BJ (cell line): ENCODE measurements around the gene KRR1. TPM values are rescaled to one million over a fixed set of nuclear protein-coding genes. Genes with fewer than 3 reads are reported as not detected.
A peak's percentile ranks its signal among the peaks of the same experiment; 100 is the strongest.
"Not testable (repeated sequence)": the region's sequence is repeated elsewhere in the genome, so short reads cannot be mapped to it uniquely, and the experiment has no call there.

Experiments
- CTCF ChIA-PET: fragments of 350-600 bp; formaldehyde crosslinking; extraction: SDS; loops from one replicate; lab custom pipeline; 2021; ENCODE audit warnings: antibody characterized with exemption, inconsistent platforms; lab: Yijun Ruan, JAX
- POLR2A ChIA-PET: fragments of 300-600 bp; sonication (Branson Sonifier 250); formaldehyde crosslinking; extraction: SDS; loops from one replicate; lab custom pipeline; 2021; ENCODE audit warnings: antibody characterized with exemption; lab: Charles Lee
- DNase-seq: peaks from one replicate; pipeline ENCODE4 v3.0.0-alpha.2; 2011; ENCODE audit warnings: low read depth
- H3K27me3 ChIP-seq: 2 replicates; pipeline ENCODE4 v1.6.0; 2011; ENCODE audit warnings: low read length; ENCODE audit not compliant: control insufficient read depth, insufficient read depth
- H3K36me3 ChIP-seq: 2 replicates; pipeline ENCODE4 v1.5.1; 2011; ENCODE audit warnings: low read length; ENCODE audit not compliant: control insufficient read depth, insufficient read depth
- H3K4me3 ChIP-seq: 2 replicates; pipeline ENCODE4 v1.5.1; 2011; ENCODE audit warnings: low read depth, mild to moderate bottlenecking, control low read depth, low read length
- polyA plus RNA-seq: library from polyadenylated mRNA; depleted of rRNA; stranded (reverse); fragments of >200 nt; gene quantifications from 2 replicates; pipeline ENCODE4 v1.2.3, GENCODE V29; 2011
- TF ChIP-seq, protein P1 (sequence below): IDR thresholded peaks from 2 replicates; pipeline ENCODE4 v1.5.1; 2011; ENCODE audit warnings: low read depth, mild to moderate bottlenecking, control low read depth, inconsistent platforms, low read length, moderate library complexity; ENCODE audit not compliant: insufficient read depth

Gene KRR1
- polyA plus RNA-seq, 1 experiment = 10.4 TPM

DNA sequence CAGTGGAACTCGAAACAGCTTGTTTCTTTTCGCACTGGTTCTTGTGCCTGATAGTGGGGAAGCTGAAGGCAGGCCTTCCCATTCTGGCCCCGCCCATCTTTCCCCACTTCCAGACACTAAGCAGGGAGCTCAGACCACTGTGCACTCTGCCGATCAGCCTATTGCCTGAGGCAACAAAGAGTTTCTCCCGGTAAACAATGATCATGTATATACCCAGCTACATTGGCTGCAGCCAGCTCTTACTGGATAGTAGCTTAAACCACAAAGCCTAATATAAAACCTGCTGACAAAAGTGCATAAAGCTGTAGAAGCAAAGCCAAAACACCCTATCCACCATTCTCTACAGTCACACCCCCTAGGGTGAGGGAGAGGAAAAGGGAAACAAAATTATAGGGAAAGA is 55.6 kb downstream of the KRR1 start:
- Histone ChIP-seq H3K36me3 (no peaks in the 10 kb centered on the region), H3K4me3 (no peak overlapping the region), H3K27me3 (no peaks in the 10 kb centered on the region)
- CTCF ChIA-PET = interaction anchor here (0.6 to 1.3 kb wide), 4 partner anchors 10 to 29 kb away, joined by 3 to 5 read pairs (median 3); no protein-coding TSS in a partner anchor
- TF ChIP-seq, protein P1, sequence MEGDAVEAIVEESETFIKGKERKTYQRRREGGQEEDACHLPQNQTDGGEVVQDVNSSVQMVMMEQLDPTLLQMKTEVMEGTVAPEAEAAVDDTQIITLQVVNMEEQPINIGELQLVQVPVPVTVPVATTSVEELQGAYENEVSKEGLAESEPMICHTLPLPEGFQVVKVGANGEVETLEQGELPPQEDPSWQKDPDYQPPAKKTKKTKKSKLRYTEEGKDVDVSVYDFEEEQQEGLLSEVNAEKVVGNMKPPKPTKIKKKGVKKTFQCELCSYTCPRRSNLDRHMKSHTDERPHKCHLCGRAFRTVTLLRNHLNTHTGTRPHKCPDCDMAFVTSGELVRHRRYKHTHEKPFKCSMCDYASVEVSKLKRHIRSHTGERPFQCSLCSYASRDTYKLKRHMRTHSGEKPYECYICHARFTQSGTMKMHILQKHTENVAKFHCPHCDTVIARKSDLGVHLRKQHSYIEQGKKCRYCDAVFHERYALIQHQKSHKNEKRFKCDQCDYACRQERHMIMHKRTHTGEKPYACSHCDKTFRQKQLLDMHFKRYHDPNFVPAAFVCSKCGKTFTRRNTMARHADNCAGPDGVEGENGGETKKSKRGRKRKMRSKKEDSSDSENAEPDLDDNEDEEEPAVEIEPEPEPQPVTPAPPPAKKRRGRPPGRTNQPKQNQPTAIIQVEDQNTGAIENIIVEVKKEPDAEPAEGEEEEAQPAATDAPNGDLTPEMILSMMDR = no peak
- POLR2A ChIA-PET = interaction anchor here (1.0 kb wide), 1 partner anchor 24 kb away, joined by 4 read pairs; the partner anchor contains the start of gene GLIPR1
- DNase-seq = no peak

DNA sequence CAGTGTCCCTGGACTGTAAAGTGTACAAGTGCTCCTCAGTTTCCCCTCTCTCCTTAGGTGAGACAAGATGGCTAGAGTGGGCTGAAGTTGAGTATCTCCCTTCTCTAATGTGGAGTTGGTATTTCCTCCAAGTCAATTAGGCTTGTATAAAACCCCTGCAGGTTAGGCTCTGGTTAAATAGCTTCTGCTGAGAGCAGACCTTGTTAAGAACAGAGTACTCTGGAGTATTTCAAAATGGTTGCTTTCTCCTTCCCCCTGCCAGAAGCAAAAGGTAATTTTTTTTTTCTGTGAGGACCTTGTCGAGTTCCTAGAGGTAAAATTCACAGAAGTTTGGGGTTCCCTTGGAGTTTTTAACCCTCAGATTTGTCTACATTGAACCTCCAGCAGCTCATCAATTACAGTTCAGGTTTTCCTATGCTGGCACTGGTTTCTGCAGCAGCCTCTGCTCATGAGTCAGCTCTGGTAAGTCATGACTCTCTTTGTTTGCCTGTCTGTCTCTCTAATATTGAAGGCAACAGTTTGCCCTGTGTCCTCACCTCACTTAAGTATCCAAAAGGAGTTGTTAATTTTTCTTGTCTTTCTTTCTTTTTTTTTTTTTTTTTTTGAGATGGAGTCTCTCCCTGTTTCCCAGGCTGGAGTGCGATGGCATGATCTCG is 58.6 kb downstream of the KRR1 start:
- ChIA-PET POLR2A (no interaction called here), CTCF (interaction anchor here (1.0 kb wide), 1 partner anchor 120 kb away, joined by 3 read pairs; no protein-coding TSS in a partner anchor)
- Histone ChIP-seq H3K4me3 (no peak overlapping the region), H3K27me3 (no peaks in the 10 kb centered on the region), H3K36me3 (no peaks in the 10 kb centered on the region)
- DNase-seq = no peak
- TF ChIP-seq, protein P1 = no peak

DNA sequence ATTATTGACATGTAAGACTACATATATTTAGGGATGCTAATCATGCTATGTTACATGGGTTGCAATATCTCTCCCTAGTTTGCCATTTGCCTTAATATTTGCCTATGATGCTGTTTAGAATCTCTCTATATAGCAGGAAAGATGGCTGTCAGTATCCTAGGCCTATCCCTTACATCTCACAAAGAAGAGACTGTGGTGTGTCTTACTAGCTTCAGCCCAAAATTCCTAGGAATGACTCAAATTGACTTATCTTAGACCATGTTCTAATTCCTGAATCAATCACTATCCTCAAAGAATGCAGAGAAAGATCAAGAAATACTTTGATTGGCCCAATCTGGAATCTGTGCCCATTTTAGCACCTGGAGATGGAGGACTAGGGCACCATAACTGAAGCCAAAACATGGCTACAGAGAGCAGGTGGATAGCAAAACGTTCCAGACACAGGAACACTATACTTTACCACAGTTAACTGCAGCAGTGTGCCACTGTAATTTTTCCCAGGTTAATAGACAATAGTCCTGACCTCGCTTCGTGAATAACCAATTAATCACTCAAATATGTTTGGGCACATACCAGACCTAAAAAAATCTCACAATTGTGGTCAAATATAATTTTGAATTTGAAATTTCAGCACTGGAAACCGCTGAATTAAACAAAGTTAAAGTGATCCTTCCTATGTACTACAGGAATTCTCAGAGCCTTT is 63.6 kb downstream of the KRR1 start:
- Histone ChIP-seq H3K27me3 (no peaks in the 10 kb centered on the region), H3K36me3 (no peaks in the 10 kb centered on the region), H3K4me3 (no peak overlapping the region)
- no peak for DNase-seq
- CTCF ChIA-PET = no interaction called here
- POLR2A ChIA-PET = no interaction called here
- TF ChIP-seq, protein P1 = no peak

DNA sequence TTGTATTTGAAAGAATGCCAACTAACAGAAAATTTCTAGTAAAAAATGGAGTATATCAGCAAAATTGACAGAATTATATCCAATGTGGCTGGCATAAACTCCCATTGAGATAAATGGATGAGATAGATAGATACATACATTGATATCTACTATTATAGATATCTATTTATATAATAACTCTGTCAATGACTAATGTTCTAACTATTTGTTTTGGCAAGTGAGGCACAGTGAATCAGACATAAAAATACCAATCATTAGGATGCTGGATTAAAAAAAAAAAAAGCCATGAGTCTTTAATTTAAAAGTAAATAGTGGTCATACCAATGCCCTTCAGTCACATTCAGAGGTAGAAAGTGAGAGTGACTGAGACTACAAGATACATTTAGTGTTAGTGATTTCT is 64.6 kb downstream of the KRR1 start:
- CTCF ChIA-PET = interaction anchor here (0.6 to 1.6 kb wide), 2 partner anchors 56 to 70 kb away, joined by 3 to 7 read pairs; no protein-coding TSS in a partner anchor

DNA sequence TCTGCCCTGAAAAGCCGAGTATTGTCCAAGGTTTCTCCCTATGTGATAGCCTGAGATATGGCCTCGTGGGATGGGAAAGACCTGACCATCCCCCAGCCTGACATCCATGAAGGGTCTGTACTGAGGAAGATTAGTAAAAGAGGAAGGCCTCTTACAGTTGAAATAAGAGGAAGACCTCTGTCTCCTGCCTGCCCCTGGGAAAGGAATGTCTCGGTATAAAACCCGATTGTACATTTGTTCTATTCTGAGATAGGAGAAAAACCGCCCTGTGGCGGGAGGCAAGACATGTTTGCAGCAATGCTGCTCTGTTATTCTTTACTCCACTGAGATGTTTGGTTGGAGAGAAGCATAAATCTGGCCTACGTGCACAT is 66.3 kb downstream of the KRR1 start:
- POLR2A ChIA-PET, CTCF ChIA-PET: not testable (repeated sequence)

More for the DNA sequence above, 64.6 kb downstream of the KRR1 start:
- H3K27me3 ChIP-seq = no peaks in the 10 kb centered on the region
- H3K4me3 ChIP-seq = no peak overlapping the region
- TF ChIP-seq, protein P1 = no peak
- DNase-seq = peak; percentile 53
- H3K36me3 ChIP-seq = no peaks in the 10 kb centered on the region
- POLR2A ChIA-PET = no interaction called here

More for the DNA sequence above, 66.3 kb downstream of the KRR1 start:
- H3K4me3 ChIP-seq, H3K36me3 ChIP-seq, DNase-seq, H3K27me3 ChIP-seq: not testable (repeated sequence)
